OCI-LY7 (cell line): Measurements from ENCODE around the gene DNAH17. TPM values are rescaled to one million over a fixed set of nuclear protein-coding genes. Genes with fewer than 3 reads are reported as not detected.

Source experiments
- BruUV-seq: library from RNA; stranded (reverse); fragments of 400-500 nt; replicated peaks from 2 replicates; lab custom pipeline; 2021; lab: Mats Ljungman, UMichigan
- CTCF ChIA-PET: fragments of 300-600 bp; sonication (Branson Sonifier 250); formaldehyde crosslinking; loops from one replicate; lab custom pipeline; 2022; ENCODE audit warnings: antibody characterized with exemption; ENCODE audit not compliant: unreplicated experiment; lab: Charles Lee
- POLR2A ChIA-PET: fragments of 300-600 bp; sonication (Branson Sonifier 250); formaldehyde crosslinking; loops from one replicate; lab custom pipeline; 2022; ENCODE audit warnings: antibody characterized with exemption; lab: Charles Lee
- DNase-seq: peaks from one replicate; pipeline ENCODE4 v3.0.0-alpha.2; 2015; ENCODE audit warnings: low spot score
- H2AFZ ChIP-seq: fragments of 200-600 bp; sonication (generic), shearing (Covaris generic); 2 replicates; pipeline ENCODE4 v1.6.1; 2014; ENCODE audit warnings: mild to moderate bottlenecking, antibody characterized with exemption, low read length, moderate library complexity
- H3K27ac ChIP-seq: fragments of 200-600 bp; sonication (generic); 2 replicates; pipeline ENCODE4 v1.5.1; 2014; ENCODE audit warnings: mixed run types, low read depth, mild to moderate bottlenecking, moderate library complexity, low read length, inconsistent platforms; ENCODE audit not compliant: poor library complexity, severe bottlenecking
- H3K36me3 ChIP-seq: fragments of 200-600 bp; sonication (generic); 2 replicates; pipeline ENCODE4 v1.6.1; 2014; ENCODE audit warnings: mild to moderate bottlenecking, antibody characterized with exemption, low read length, moderate library complexity, mixed read lengths; ENCODE audit not compliant: insufficient read depth
- H3K4me1 ChIP-seq: fragments of 200-600 bp; sonication (generic); 2 replicates; pipeline ENCODE4 v1.5.1; 2014; ENCODE audit warnings: mild to moderate bottlenecking, low read length; ENCODE audit not compliant: insufficient read depth, poor library complexity, severe bottlenecking
- H3K4me2 ChIP-seq: fragments of 200-600 bp; sonication (generic); 2 replicates; pipeline ENCODE4 v1.6.1; 2014; ENCODE audit warnings: mild to moderate bottlenecking, low read length
- H3K4me3 ChIP-seq: fragments of 200-600 bp; sonication (generic); 2 replicates; pipeline ENCODE4 v1.5.1; 2014; ENCODE audit warnings: mild to moderate bottlenecking, low read depth, low read length; ENCODE audit not compliant: poor library complexity, severe bottlenecking
- H3K79me2 ChIP-seq: fragments of 200-600 bp; sonication (generic); 2 replicates; pipeline ENCODE4 v1.6.1; 2016; ENCODE audit warnings: low read depth, mild to moderate bottlenecking, low read length, moderate library complexity, mixed read lengths; ENCODE audit not compliant: insufficient read depth
- H3K9me2 ChIP-seq: fragments of 200-600 bp; sonication (generic); 2 replicates; pipeline ENCODE4 v1.6.1; 2016; ENCODE audit warnings: mild to moderate bottlenecking, low read length, mixed read lengths; ENCODE audit not compliant: insufficient read depth
- H3K9me3 ChIP-seq: fragments of 200-600 bp; sonication (generic); 2 replicates; pipeline ENCODE4 v1.6.1; 2014; ENCODE audit warnings: mild to moderate bottlenecking, mixed run types, low read length, mixed read lengths
- H4K20me1 ChIP-seq: fragments of 200-600 bp; sonication (generic); 2 replicates; pipeline ENCODE4 v1.6.1; 2014; ENCODE audit warnings: mild to moderate bottlenecking, antibody characterized with exemption, low read length, moderate library complexity, mixed read lengths; ENCODE audit not compliant: insufficient read depth
- CTCF ChIP-seq: fragments of 200-600 bp; sonication (generic); conservative IDR thresholded peaks from 2 replicates; pipeline ENCODE4 v1.5.1; 2014; ENCODE audit warnings: mild to moderate bottlenecking, antibody characterized with exemption, low read length, moderate library complexity, mixed read lengths
- EZH2phosphoT487 ChIP-seq: fragments of 200-600 bp; sonication (generic); IDR thresholded peaks from 2 replicates; pipeline ENCODE4 v1.6.1; 2018; ENCODE audit warnings: low read depth, borderline replicate concordance, mild to moderate bottlenecking, mixed run types, antibody characterized with exemption, low read length, moderate library complexity, mixed read lengths
- intact Hi-C: fragments of 100-400 bp; cut with micrococcal nuclease; formaldehyde crosslinking; loops from one replicate; pipeline ENCODE4 v1.10.0; 2022; ENCODE audit not compliant: unreplicated experiment
- total RNA-seq, 2 experiments: library from RNA; depleted of rRNA in 1 of 2; stranded (reverse); fragments of >200 nt in 1 of 2; shearing (Covaris generic) in 1 of 2; gene quantifications; 2 replicates each; pipeline ENCODE4 v1.2.3, GENCODE V29; 2014 to 2022

DNAH17 gene
- total RNA-seq, 2 experiments from 2014 or later, result 0.89 to 1.1 TPM

GRCh38 chr17:78617511-78618061, 40.4 kb upstream of the DNAH17 start:
- Histone ChIP-seq H3K36me3 (no peaks in the 10 kb centered on the region), H3K4me1 (no peaks in the 10 kb centered on the region), H3K27ac (no peak overlapping the region), H3K79me2 (no peaks in the 10 kb centered on the region), H2AFZ (no peak overlapping the region), H3K4me3 (no peak overlapping the region), H3K4me2 (no peak overlapping the region), H3K9me2 (no peaks in the 10 kb centered on the region), H4K20me1 (no peaks in the 10 kb centered on the region), H3K9me3 (no peaks in the 10 kb centered on the region)
- no TSS peak for BruUV-seq
- POLR2A ChIA-PET, result no interaction called here
- CTCF ChIA-PET, result no interaction called here
- intact Hi-C loops, result no loop called here
- DNase-seq, result no peak
- no peak for TF ChIP-seq EZH2phosphoT487
- TF ChIP-seq CTCF, result no peak

- H3K36me3 ChIP-seq, result no peaks in the 10 kb centered on the region
- H3K27ac ChIP-seq, result no peak overlapping the region
- no peak overlapping the region for H3K4me2 ChIP-seq
- ChIA-PET CTCF (no interaction called here), POLR2A (no interaction called here)
- H3K79me2 ChIP-seq, result no peaks in the 10 kb centered on the region
- no peak overlapping the region for H2AFZ ChIP-seq
- no peak overlapping the region for H3K4me3 ChIP-seq
- H3K4me1 ChIP-seq, result no peaks in the 10 kb centered on the region
- no peaks in the 10 kb centered on the region for H3K9me3 ChIP-seq
- H4K20me1 ChIP-seq, result no peaks in the 10 kb centered on the region
- H3K9me2 ChIP-seq, result no peaks in the 10 kb centered on the region
- BruUV-seq, result no TSS peak
- DNase-seq, result no peak
- intact Hi-C loops, result no loop called here
- no peak for TF ChIP-seq EZH2phosphoT487
- TF ChIP-seq CTCF, result no peak
Measured at GRCh38 chr17:78616946-78617345, 39.8 kb upstream of the DNAH17 start.

- CTCF ChIA-PET, result no interaction called here
- Histone ChIP-seq H3K9me2 (no peaks in the 10 kb centered on the region), H3K4me3 (no peak overlapping the region), H2AFZ (no peak overlapping the region), H3K36me3 (no peaks in the 10 kb centered on the region), H3K4me1 (no peaks in the 10 kb centered on the region), H3K4me2 (no peak overlapping the region), H3K9me3 (no peaks in the 10 kb centered on the region), H4K20me1 (no peaks in the 10 kb centered on the region), H3K79me2 (no peaks in the 10 kb centered on the region), H3K27ac (no peak overlapping the region)
- no TSS peak for BruUV-seq
- no peak for DNase-seq
- no peak for TF ChIP-seq EZH2phosphoT487
- no peak for TF ChIP-seq CTCF
- POLR2A ChIA-PET, result no interaction called here
- intact Hi-C loops, result no loop called here
Measured at GRCh38 chr17:78615631-78616030, 38.4 kb upstream of the DNAH17 start.
